GM18520 (cell line): ENCODE results near the gene RACK1.

ENCODE experiments used
- ATAC-seq: cut with Tn5 transposase; IDR thresholded peaks from one replicate; pipeline ENCODE4 v1.9.1; 2021; ENCODE audit not compliant: unreplicated experiment

RACK1 gene

DNA sequence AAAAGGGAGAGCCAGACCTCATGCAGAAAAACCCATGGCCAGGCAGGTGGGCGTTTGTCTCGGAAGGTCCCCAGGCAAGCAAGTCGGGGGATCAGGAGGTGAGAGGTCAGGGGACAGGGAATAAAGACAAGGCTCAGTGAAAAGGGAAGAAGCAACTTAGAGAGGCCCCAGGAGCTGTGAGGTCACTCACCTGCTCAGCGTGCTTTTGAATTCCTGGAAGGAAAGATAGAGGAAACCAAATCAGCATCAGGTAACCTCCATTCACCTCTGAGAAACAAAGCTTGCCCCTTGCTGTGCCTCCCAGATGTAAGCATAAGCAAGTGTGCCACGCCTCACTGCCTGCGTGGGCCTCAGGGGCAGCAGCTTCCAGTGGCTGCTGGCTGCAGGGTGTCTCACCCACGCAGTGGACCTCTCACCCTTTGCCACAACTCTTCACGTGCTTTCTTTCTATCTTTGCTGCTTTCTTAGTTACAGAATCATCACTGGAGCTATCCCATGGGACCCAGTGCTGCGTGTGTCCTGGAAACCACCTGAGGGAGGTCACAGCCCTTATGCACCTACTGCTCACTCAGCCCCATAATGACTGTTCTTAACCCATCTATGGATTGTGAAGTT is 44.7 kb downstream of the RACK1 start:
- ATAC-seq, result peak; percentile 67

DNA sequence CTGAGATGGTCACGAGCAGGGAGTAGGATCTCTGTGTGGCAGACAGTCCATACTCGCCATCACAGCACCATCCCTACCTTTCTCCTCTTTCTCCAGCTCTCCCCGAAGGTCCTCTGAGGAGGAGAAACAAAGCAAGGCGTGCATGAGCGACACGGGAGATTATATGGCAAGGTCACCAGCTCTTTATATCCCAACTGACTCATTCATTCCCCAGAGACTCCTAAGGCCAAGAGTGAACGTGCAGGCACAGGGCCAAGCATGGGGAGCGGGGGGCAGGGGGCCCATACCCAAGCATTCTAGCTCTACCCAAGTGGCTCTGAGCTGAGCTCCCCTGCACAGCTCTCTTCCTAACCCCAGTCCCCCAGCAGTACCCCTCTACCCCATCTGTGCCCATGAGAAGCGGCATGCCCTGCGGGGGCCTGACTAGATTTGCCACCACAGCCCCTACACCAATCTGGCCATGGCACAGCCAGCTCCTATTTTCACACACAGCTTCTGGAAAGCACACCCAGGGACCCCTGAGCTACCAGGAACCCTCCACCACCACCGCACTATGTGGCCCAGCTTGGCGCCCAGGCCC is 45.5 kb downstream of the RACK1 start:
- ATAC-seq, result no peak

DNA sequence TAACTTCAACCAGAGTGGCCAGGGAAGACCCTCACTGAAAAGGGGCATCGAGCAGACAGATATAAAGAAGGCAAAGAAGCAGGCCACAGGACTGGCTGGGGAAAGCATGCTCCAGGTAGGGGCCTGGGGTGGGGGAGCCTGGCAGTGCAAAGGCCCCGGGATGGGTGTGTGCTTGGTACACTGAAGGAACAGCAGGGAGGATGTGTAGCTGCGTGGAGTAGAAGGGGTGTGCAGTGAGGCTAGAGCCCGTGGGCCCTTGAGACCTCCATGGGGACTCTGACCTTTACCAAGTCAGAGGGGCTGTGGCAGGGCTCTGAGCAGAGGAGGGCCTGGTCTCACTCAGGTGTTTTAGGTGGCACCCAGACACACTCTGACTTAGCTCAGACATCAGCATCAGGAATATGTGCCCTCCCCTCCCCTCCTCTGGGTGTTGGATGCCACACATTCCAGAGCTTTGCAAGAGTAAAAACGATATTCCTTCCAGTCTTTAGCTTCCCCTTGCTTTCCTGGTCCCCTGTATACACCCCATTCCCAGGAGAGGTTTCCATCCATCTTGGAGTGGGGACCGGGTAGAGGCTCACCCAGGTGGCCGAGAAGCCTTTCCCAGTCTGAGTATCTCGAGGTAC is 46.3 kb downstream of the RACK1 start:
- no peak for ATAC-seq

GRCh38 chr5:181195249-181195761 is 48.4 kb downstream of the RACK1 start:
- ATAC-seq, result no peak

DNA sequence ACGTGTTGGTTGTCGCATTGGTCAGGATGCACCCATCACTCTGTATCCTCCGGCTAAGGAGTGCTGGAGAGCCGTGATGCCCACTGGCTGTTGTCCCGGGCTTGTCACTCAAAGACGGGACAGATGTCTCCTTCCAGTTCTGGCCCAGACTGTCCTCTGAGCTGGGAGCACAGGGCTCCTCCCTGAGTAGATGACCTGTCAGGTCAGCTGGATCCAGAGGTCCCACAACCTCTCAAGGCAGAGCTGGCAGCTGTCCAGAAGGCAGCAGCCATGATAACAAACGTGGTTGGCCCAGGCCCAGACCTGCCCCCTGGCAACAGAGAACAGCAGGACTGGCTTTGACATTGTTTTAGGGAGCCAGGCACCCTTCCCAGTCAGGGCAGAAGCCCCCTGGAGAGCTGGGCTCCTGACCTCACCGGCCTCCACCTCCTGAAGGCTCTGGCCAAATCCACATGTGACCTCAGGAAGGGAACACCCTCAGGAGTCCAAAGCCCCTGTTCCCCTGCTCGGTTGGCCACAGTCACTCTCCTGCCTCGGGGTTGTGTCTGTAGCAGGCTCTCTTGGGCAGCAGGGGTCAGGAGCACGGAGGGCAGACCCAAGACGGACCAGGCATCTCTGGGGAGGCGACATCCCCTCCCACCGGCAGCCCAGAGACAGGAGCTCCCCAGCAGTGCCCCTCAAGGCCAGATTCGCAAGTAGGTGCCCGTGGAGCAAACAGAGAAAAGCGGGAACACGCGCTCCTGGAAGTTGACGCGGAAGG is 49.0 kb downstream of the RACK1 start:
- ATAC-seq, result no peak

DNA sequence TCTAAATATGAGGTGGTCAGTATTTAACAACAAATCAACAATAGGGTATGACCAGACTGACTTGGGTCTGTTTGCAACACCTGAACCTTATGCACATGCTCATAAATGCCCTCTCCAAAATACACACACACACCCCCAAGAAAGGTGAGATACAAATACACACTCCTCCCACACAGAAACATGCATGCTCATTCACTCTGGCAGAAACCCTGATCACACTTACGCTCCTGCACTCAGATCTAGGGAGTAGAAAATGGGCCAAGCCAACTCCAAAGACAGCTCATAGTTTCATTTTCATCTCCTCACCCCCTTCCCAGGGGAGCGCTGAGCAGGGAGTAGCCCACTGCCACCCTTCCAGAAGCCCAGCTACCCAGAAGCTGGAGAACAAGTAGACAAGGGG is 50.0 kb downstream of the RACK1 start:
- ATAC-seq, result no peak

DNA sequence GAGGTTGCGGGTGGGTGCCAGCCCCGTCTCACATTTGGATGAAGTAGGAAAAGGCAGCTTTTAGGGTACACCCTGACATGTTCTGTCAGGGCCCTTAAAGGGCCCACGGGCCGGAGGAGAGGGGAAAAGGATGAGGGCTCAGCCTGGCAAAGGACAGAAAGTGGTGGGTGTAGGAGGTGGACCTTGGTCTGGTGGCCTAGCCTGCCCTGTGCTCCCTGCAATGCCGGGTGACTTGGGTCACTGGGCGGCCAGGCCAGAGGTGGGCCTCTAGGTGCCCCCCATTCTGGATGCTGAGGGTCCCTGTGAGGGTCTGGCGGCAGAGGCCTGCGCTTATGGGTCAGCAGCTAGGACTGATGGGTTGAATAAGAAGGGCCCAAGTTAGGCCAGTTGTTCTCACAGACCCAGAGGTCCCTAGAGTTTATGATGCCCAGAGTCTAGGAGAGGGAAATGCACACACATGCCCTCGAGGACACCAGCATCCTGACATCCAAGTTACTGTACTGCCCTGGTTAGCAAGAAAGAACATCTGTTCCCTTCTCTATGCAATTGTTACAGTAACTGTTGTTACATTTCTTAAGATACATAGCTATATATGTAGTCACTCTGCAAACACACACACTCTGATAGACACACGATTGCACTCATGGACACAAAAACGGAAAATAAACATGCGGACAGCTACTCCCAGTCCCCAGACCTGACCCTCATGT is 51.2 kb downstream of the RACK1 start:
- no peak for ATAC-seq

DNA sequence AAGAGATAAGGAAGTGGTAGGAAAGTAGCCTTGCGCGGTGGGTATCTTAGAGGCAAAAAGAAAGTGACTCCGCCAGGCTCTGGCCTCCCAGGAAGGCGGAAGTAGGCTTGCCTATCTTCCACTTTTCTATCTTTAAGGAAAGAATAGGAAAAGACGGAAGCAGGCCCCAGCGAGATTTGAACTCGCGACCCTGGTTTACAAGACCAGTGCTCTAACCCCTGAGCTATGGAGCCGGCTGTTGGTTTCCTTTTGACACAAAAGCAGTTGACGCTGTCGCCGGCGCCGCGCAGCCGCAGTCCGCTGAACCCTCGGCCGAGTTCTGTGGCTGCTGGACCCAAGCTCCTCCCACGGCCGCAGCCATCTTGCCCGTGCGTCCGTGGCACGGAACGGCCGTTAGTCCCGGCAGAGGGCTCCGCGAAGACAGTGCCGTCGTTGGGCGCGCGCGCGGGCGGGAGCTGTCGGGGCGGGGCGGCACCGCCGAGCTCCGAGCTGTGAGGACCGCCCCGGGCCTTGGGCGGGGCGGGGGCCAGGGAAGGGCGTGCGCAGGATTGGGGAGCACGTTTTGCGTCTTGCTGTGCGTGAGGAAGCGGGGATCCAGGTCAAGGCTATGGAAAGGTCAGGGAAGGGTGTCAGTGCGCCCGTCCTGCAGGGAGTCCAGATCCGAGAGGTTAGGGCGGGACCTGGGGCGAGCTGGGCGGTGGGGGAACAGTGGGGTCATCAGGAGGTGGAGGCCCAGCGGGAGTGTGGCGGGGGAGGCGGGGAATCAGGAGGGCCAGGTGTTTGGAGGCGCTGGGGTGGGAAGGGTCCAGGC is 52.0 kb downstream of the RACK1 start:
- ATAC-seq, result peak; percentile 56

DNA sequence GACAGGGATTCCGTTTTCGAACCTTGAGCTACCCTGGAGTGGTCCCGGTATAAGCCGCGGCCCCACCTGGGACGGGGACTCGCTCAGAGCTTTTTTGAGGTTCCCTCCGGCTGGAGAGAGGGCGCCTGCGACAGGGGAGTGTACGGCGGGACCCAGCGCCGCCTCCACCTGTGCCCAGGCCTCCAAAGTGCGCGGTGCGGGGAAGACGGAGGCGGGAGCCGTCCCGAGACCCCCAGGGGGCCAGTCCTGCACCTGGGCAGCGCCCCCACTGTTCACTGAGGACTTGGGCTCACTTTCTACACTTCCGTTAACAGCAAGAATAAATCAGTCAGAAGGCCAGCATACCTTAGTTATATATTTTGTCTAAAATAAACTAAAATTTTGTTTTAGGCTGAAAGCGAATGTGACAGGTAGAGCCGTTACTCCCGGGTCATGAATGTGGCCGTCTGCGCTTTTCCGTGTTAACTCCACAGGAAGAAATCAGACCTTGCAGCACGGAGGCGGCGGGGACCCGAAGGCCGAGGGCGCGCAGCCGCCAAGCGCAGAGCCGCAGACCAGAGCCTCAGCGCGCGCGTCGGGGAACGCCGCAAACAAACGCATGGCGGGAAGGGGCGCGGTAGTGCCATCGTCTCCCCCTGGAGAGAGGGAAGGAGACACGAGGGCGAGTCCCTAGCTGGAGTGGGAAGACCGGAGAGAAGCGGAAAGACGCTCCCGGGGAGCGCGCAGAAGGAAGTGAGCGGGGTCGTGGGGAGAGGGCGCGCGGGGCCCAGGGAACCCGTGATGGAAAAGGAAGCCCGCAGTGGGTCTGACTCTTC is 52.8 kb downstream of the RACK1 start:
- ATAC-seq, result no peak

- no peak for ATAC-seq
Observed at GRCh38 chr5:181189962-181190710, 53.6 kb downstream of the RACK1 start.

DNA sequence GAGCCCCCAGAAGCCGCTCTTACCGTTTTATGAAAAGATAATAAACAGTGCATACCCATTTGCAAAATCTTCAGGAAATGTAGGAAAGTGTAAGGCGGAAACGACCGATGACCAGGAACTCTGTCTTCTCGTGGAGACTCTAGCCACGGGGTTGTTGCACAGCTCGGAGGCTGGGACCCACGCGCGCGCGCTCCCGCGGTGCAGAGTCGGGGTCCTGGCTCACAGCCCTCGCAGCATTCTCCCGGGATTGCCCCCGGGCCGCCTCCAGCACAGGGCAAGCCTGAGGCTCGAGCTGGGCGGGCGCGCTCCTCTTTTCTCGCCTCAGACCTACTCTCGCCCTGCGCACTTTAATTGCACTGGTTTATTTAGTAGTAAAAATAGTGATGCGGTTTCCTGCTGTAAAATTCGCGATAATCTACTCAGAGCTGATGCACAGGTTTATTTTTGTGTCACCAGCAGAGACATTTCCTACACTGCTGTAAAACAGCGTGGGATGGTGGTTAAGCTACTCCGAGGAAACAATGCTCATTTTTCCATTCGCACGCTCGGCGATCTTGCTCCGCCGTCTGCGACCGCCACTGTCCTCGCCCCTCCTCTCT is 54.2 kb downstream of the RACK1 start:
- ATAC-seq, result no peak

DNA sequence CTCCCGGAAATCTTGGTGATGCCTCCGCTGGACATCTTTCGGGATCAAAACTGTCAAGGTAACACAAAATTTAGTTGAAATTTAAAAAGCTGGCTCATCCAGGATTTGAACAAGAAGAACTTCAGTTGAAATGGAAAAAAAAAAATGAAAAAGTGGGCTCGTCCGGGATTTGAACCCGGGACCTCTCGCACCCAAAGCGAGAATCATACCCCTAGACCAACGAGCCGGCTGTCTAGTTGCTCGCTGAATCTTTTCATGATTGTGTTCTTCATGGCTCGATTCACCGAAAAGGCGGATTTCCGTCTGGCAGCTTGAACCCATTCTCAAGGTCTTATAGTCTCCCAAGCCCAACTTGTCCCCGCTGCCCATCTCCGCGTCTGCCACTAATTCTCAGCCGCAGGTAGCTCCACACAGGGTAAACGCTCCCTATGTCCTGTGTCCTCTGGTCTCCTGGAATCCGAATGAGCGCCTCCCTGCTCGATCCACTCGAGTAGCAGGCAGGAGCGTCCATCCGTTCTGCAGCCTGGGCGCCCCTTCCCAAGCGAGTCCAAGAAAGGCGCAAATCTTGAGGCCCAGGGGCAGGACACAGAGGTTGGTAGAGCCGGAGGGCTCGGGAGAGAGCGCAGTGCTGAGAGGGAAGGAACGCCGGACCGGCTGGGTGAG is 54.9 kb downstream of the RACK1 start:
- no peak for ATAC-seq

DNA sequence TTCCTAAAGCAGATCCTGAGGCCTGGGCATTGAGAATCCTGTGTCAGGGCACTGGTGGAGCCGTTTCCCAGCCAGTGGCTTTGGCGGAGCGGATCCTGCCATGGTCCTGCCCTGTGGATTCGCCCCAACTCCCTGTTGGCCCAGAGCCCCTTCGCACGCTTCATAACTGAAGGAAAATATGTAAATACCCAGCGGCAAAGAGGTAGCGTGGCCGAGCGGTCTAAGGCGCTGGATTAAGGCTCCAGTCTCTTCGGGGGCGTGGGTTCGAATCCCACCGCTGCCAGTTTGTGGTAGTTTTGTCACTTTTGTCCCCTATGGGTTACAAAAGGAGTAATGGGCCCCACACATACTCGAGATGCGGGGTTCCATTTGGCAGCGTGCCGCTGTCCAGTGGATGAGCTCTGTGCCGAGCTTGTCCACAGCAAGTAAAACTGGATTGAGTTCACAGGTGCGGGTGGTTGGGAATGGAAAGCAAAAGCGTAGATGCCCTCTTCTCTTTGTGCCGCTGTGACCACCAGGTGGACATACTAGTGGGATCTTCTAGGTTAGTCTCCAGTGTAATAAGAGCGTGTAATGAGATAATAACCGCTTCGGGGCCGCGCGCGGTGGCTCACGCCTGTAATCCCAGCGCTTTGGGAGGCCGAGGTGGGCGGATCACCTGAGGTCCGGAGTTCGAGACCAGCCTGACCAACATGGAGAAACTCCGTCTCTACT is 56.0 kb downstream of the RACK1 start:
- ATAC-seq, result no peak

- no peak for ATAC-seq
Observed at GRCh38 chr5:181186986-181187499, 56.7 kb downstream of the RACK1 start.
